ENCODE data around the gene MCM3AP. TPM values are rescaled to one million over a fixed set of nuclear protein-coding genes. Genes with fewer than 3 reads are reported as not detected.
A peak's percentile ranks its signal among the peaks of the same experiment; 100 is the strongest.

The MCM3AP gene
- total and polyA plus RNA-seq, 4 donors: 15.5 to 58.1 (median 33.5) TPM

- 98% methylated on average over 14 of the region's 14 CpGs for WGBS
- TF ChIP-seq HNF4G (IDR thresholded peaks at IDR 0.05) (no peak), TAF1 (conservative IDR thresholded peaks at IDR 0.05) (no peak)
- Histone ChIP-seq H3K4me3 (ENCODE audit: low read depth in 1 of 3, low read length in 3 of 3) (no peak overlapping the region), H3K9me3 (ENCODE audit: control insufficient read depth in 4 of 4, low read length in 3 of 4) (no peaks in the 10 kb centered on the region), H3K27ac (ENCODE audit: low read depth in 1 of 2, low read length in 2 of 2) (no peak overlapping the region), H3K9ac (ENCODE audit: low read depth in 1 of 2, low read length in 2 of 2) (no peak overlapping the region), H3K4me1 (ENCODE audit: control insufficient read depth in 4 of 4, insufficient read depth in 4 of 4, low read length in 3 of 4) (peaks cover 0 to 10% (median 5%) of the 10 kb centered on the region in 4 donors), H3K36me3 (ENCODE audit: control insufficient read depth in 4 of 4, insufficient read depth in 3 of 4, low read depth in 1 of 4, low read length in 3 of 4) (peaks cover 0 to 6% (median 2%) of the 10 kb centered on the region in 4 donors), H3K27me3 (ENCODE audit: control insufficient read depth in 4 of 4, insufficient read depth in 4 of 4, low read length in 3 of 4) (no peaks in the 10 kb centered on the region)
- no peak for DNase-seq (ENCODE audit: low spot score)
Observed at GRCh38 chr21:46301759-46302158, 16.3 kb upstream of the MCM3AP start.

- Histone ChIP-seq H3K36me3 (ENCODE audit: control insufficient read depth in 4 of 4, insufficient read depth in 3 of 4, low read depth in 1 of 4, low read length in 3 of 4) (peaks cover 0 to 2% (median 0%) of the 10 kb centered on the region in 4 donors), H3K4me1 (ENCODE audit: control insufficient read depth in 4 of 4, insufficient read depth in 4 of 4, low read length in 3 of 4) (peaks cover 0 to 10% (median 5%) of the 10 kb centered on the region in 4 donors), H3K4me3 (ENCODE audit: low read depth in 1 of 3, low read length in 3 of 3) (no peak overlapping the region), H3K27me3 (ENCODE audit: control insufficient read depth in 4 of 4, insufficient read depth in 4 of 4, low read length in 3 of 4) (no peaks in the 10 kb centered on the region), H3K27ac (ENCODE audit: low read depth in 1 of 2, low read length in 2 of 2) (no peak overlapping the region), H3K9ac (ENCODE audit: low read depth in 1 of 2, low read length in 2 of 2) (no peak overlapping the region), H3K9me3 (ENCODE audit: control insufficient read depth in 4 of 4, low read length in 3 of 4) (no peaks in the 10 kb centered on the region)
- TF ChIP-seq SP1 (IDR thresholded peaks at IDR 0.05) (no peak), MAX (IDR thresholded peaks at IDR 0.05) (no peak), YY1 (IDR thresholded peaks at IDR 0.05) (no peak)
- 85% methylated on average over 9 of the region's 9 CpGs for WGBS
- DNase-seq (ENCODE audit: low spot score): no peak
Observed at GRCh38 chr21:46299167-46299566, 13.8 kb upstream of the MCM3AP start.

GRCh38 chr21:46297338-46298271 is 12.2 kb upstream of the MCM3AP start:
- H3K9me3 ChIP-seq (ENCODE audit: control insufficient read depth in 4 of 4, low read length in 3 of 4): no peaks in the 10 kb centered on the region
- H3K9ac ChIP-seq (ENCODE audit: low read depth in 1 of 2, low read length in 2 of 2): no peak overlapping the region
- WGBS: 8% methylated on average over 84 of the region's 84 CpGs
- H3K36me3 ChIP-seq (ENCODE audit: control insufficient read depth in 4 of 4, insufficient read depth in 3 of 4, low read depth in 1 of 4, low read length in 3 of 4): peaks cover 0 to 2% (median 0%) of the 10 kb centered on the region in 4 donors
- DNase-seq (ENCODE audit: low spot score): no peak
- no peaks in the 10 kb centered on the region for H3K27me3 ChIP-seq (ENCODE audit: control insufficient read depth in 4 of 4, insufficient read depth in 4 of 4, low read length in 3 of 4)
- H3K4me3 ChIP-seq (ENCODE audit: low read depth in 1 of 3, low read length in 3 of 3): peak overlapping the region; percentile 40 to 45 (median 41)
- TF ChIP-seq ATF3 (IDR thresholded peaks at IDR 0.05) (no peak), JUND (IDR thresholded peaks at IDR 0.05) (no peak), FOXA1 (IDR thresholded peaks at IDR 0.05) (no peak), GABPA (IDR thresholded peaks at IDR 0.05 in 1 of 2, conservative IDR thresholded peaks at IDR 0.05 in 1 of 2) (no peak), FOXA2 (IDR thresholded peaks at IDR 0.05) (no peak), RXRA (IDR thresholded peaks at IDR 0.05) (no peak), HNF4G (IDR thresholded peaks at IDR 0.05) (no peak), TAF1 (conservative IDR thresholded peaks at IDR 0.05) (no peak), YY1 (IDR thresholded peaks at IDR 0.05) (no peak)
- peaks cover 0 to 10% (median 5%) of the 10 kb centered on the region in 4 donors for H3K4me1 ChIP-seq (ENCODE audit: control insufficient read depth in 4 of 4, insufficient read depth in 4 of 4, low read length in 3 of 4)
- H3K27ac ChIP-seq (ENCODE audit: low read depth in 1 of 2, low read length in 2 of 2): no peak overlapping the region

Measured in liver (tissue), 9 donors.